OCI-LY7 (cell line): ENCODE data around the gene RAB5IF.

Source experiments
- EZH2phosphoT487 ChIP-seq: fragments of 200-600 bp; sonication (generic); IDR thresholded peaks from 2 replicates; pipeline ENCODE4 v1.6.1; 2018; ENCODE audit warnings: low read depth, borderline replicate concordance, mild to moderate bottlenecking, mixed run types, antibody characterized with exemption, low read length, moderate library complexity, mixed read lengths
- TF ChIP-seq, protein P1 (sequence below): fragments of 200-600 bp; sonication (generic); conservative IDR thresholded peaks from 2 replicates; pipeline ENCODE4 v1.5.1; 2014; ENCODE audit warnings: mild to moderate bottlenecking, antibody characterized with exemption, low read length, moderate library complexity, mixed read lengths

DNA sequence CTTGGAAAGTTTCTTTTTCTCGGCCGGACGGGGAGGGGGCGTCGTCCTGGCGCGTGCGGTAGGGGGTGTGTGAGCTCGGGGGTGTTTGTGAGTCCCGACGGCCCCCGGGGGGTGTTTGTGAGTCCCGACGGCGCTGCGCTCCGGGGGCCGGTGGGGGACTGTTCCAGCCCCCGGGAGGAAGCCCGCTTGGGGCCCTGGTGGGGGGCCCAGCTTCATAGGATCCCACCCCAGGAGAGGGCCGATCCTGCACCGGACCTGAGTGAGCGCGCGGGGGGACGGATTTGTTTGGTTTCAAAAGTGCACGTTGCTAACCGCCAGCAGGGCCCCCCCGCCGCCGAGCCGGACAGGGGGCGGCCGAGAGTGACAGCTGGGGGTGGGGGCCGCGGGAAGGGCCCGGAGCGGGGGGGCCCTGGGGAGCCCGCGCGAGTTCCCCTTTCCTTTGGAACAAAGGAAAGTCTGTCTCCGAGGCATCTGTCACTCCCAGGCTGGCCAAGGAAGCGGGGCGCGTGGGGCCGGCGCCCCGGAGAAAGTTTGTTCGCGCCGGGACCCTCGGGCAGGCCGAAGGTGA lies 31.7 kb upstream of the RAB5IF start:
- TF ChIP-seq, protein P1, sequence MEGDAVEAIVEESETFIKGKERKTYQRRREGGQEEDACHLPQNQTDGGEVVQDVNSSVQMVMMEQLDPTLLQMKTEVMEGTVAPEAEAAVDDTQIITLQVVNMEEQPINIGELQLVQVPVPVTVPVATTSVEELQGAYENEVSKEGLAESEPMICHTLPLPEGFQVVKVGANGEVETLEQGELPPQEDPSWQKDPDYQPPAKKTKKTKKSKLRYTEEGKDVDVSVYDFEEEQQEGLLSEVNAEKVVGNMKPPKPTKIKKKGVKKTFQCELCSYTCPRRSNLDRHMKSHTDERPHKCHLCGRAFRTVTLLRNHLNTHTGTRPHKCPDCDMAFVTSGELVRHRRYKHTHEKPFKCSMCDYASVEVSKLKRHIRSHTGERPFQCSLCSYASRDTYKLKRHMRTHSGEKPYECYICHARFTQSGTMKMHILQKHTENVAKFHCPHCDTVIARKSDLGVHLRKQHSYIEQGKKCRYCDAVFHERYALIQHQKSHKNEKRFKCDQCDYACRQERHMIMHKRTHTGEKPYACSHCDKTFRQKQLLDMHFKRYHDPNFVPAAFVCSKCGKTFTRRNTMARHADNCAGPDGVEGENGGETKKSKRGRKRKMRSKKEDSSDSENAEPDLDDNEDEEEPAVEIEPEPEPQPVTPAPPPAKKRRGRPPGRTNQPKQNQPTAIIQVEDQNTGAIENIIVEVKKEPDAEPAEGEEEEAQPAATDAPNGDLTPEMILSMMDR, result 0 out of 2 replicates have a peak, but pooled peaks have one; percentile 30
- no peak for TF ChIP-seq EZH2phosphoT487
